ENCODE data around the gene GABBR1. TPM values are rescaled to one million over a fixed set of nuclear protein-coding genes. Genes with fewer than 3 reads are reported as not detected.

GABBR1 gene
- total and polyA plus RNA-seq, 9 donors: 14.0 to 48.4 (median 33.0) TPM

DNA sequence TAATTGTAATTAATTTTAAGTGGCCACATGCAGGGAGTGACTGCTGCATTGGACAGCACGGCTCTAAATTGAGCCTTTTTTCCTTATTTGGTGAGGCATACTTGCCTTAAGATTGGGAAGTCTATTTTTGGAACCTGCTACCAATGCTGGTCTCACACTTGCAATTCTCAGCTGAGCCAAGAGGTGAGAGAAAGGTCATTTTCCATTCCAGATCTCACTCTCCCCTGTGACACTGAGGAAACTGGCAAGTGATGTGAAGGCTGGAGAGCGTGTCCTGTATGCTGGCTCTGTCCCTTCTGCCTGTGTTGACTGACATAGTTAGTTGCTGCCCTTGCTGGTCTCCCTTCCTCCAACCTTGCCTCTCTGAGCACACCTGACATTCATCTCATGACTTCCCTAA, 23.2 kb upstream of the GABBR1 start:
- no peak overlapping the region for H3K27ac ChIP-seq (ENCODE audit: low read length)

GRCh38 chr6:29655658-29656057, 22.7 kb upstream of the GABBR1 start:
- DNase-seq: no peak
- Histone ChIP-seq H3K27ac (ENCODE audit: low read length) (no peak overlapping the region), H3K4me1 (ENCODE audit: control insufficient read depth, insufficient read depth, low read length) (peaks cover 2% of the 10 kb centered on the region), H3K9me3 (replicated peaks; ENCODE audit: control insufficient read depth, low read depth, low read length) (no peaks in the 10 kb centered on the region), H3K36me3 (ENCODE audit: control insufficient read depth, insufficient read depth, low read length) (no peaks in the 10 kb centered on the region), H3K27me3 (ENCODE audit: control insufficient read depth, insufficient read depth, low read length) (peaks cover 21% of the 10 kb centered on the region), H3K4me3 (ENCODE audit: low read length) (no peak overlapping the region)
- WGBS (ENCODE audit: insufficient coverage): no CpG with 5 or more reads among the region's 6 CpGs

More for the DNA sequence above, 23.2 kb upstream of the GABBR1 start:
- Histone ChIP-seq H3K9me3 (replicated peaks; ENCODE audit: control insufficient read depth, low read depth, low read length) (no peaks in the 10 kb centered on the region), H3K27me3 (ENCODE audit: control insufficient read depth, insufficient read depth, low read length) (peaks cover 25% of the 10 kb centered on the region), H3K4me1 (ENCODE audit: control insufficient read depth, insufficient read depth, low read length) (peaks cover 2% of the 10 kb centered on the region), H3K36me3 (ENCODE audit: control insufficient read depth, insufficient read depth, low read length) (no peaks in the 10 kb centered on the region), H3K4me3 (ENCODE audit: low read length) (no peak overlapping the region)
- 17% methylated on average over 1 of the region's 2 CpGs for WGBS (ENCODE audit: insufficient coverage)
- no peak for DNase-seq

- no peak overlapping the region for H3K4me3 ChIP-seq (ENCODE audit: low read length)
- peak; percentile 75 for DNase-seq
- no peak overlapping the region for H3K27ac ChIP-seq (ENCODE audit: low read length)
- peaks cover 9% of the 10 kb centered on the region for H3K4me1 ChIP-seq (ENCODE audit: control insufficient read depth, insufficient read depth, low read length)
- no peaks in the 10 kb centered on the region for H3K9me3 ChIP-seq (replicated peaks; ENCODE audit: control insufficient read depth, low read depth, low read length)
- WGBS (ENCODE audit: insufficient coverage): 0% methylated on average over 1 of the region's 8 CpGs
- peaks cover 19% of the 10 kb centered on the region for H3K27me3 ChIP-seq (ENCODE audit: control insufficient read depth, insufficient read depth, low read length)
- H3K36me3 ChIP-seq (ENCODE audit: control insufficient read depth, insufficient read depth, low read length): no peaks in the 10 kb centered on the region
These were observed 20.6 kb upstream of the GABBR1 start for GRCh38 chr6:29653452-29654038.

DNA sequence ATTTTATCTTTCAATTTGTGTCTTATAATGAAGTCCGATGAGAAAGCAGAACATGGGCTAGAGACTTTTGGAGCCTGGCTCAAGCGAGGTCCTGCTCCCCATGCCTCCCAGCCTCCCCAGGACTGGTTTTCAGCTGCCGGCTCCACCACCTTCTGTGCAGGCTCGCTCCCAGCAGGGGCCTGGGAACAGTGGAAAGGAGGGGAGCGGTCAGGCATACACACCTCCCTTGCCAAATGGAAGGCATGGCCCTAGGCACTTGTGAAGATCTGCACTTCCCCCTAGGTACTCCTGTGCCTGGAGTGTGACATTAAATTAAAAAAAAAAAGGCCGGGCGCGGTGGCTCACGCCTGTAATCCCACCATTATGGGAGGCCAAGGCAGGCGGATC, 19.2 kb upstream of the GABBR1 start:
- H3K4me3 ChIP-seq (ENCODE audit: low read length): no peak overlapping the region
- H3K4me1 ChIP-seq (ENCODE audit: control insufficient read depth, insufficient read depth, low read length): peaks cover 9% of the 10 kb centered on the region
- H3K27ac ChIP-seq (ENCODE audit: low read length): no peak overlapping the region
- DNase-seq: no peak
- peaks cover 19% of the 10 kb centered on the region for H3K27me3 ChIP-seq (ENCODE audit: control insufficient read depth, insufficient read depth, low read length)
- H3K36me3 ChIP-seq (ENCODE audit: control insufficient read depth, insufficient read depth, low read length): no peaks in the 10 kb centered on the region
- no peaks in the 10 kb centered on the region for H3K9me3 ChIP-seq (replicated peaks; ENCODE audit: control insufficient read depth, low read depth, low read length)
- WGBS (ENCODE audit: insufficient coverage): 77% methylated on average over 7 of the region's 10 CpGs

DNA sequence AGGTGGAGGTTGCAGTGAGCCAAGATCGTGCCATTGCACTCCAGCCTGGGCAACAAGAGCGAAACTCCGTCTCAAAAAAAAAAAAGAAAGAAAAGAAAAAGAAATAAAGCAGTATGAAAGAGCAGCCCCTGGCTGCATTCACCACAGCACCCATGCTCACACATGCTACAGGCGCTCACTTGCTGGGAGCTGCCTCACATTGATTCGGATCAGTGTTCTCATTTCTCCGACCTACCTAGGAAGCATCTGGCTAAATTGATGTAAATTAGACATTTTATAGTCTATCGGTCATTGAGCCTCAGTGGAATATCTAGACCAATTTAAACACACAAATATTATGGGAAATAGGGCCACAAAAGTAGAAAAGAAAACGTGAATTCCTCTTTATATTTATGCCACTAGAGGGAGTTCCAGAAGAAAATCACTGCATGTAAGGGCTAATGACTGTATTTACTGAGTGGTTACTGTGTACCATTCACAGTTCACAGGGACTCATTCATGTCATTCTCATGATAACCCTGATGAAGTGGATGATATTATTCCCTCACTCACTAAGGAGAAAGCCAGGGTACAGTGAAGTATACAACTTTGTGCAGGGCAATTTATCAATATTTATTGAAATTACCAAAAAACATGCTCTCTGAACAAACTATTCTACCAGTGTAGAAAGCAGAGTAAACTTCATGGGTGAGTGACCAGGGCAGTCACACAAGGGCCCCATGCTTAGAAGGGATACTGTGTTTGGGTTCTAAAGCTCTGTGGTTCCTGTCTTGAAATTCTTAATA, 18.6 kb upstream of the GABBR1 start:
- peaks cover 9% of the 10 kb centered on the region for H3K4me1 ChIP-seq (ENCODE audit: control insufficient read depth, insufficient read depth, low read length)
- no peaks in the 10 kb centered on the region for H3K9me3 ChIP-seq (replicated peaks; ENCODE audit: control insufficient read depth, low read depth, low read length)
- peaks cover 15% of the 10 kb centered on the region for H3K27me3 ChIP-seq (ENCODE audit: control insufficient read depth, insufficient read depth, low read length)
- H3K36me3 ChIP-seq (ENCODE audit: control insufficient read depth, insufficient read depth, low read length): no peaks in the 10 kb centered on the region
- H3K4me3 ChIP-seq (ENCODE audit: low read length): no peak overlapping the region
- no CpG with 5 or more reads among the region's 8 CpGs for WGBS (ENCODE audit: insufficient coverage)
- DNase-seq: peak; percentile 29
- H3K27ac ChIP-seq (ENCODE audit: low read length): no peak overlapping the region

- DNase-seq: peak; percentile 98
- H3K9me3 ChIP-seq (replicated peaks; ENCODE audit: control insufficient read depth, low read depth, low read length): no peaks in the 10 kb centered on the region
- H3K4me3 ChIP-seq (ENCODE audit: low read length): peak overlapping the region; percentile 64
- H3K4me1 ChIP-seq (ENCODE audit: control insufficient read depth, insufficient read depth, low read length): peaks cover 7% of the 10 kb centered on the region
- H3K36me3 ChIP-seq (ENCODE audit: control insufficient read depth, insufficient read depth, low read length): no peaks in the 10 kb centered on the region
- H3K27ac ChIP-seq (ENCODE audit: low read length): peak overlapping the region; percentile 94
- WGBS (ENCODE audit: insufficient coverage): 3% methylated on average over 20 of the region's 33 CpGs
- H3K27me3 ChIP-seq (ENCODE audit: control insufficient read depth, insufficient read depth, low read length): peaks cover 7% of the 10 kb centered on the region
These were observed 17.0 kb upstream of the GABBR1 start for GRCh38 chr6:29649701-29650673.

GRCh38 chr6:29647927-29648642, 15.1 kb upstream of the GABBR1 start:
- H3K4me3 ChIP-seq (ENCODE audit: low read length): no peak overlapping the region
- no peaks in the 10 kb centered on the region for H3K9me3 ChIP-seq (replicated peaks; ENCODE audit: control insufficient read depth, low read depth, low read length)
- H3K4me1 ChIP-seq (ENCODE audit: control insufficient read depth, insufficient read depth, low read length): peaks cover 7% of the 10 kb centered on the region
- 96% methylated on average over 13 of the region's 23 CpGs for WGBS (ENCODE audit: insufficient coverage)
- H3K27ac ChIP-seq (ENCODE audit: low read length): no peak overlapping the region
- H3K36me3 ChIP-seq (ENCODE audit: control insufficient read depth, insufficient read depth, low read length): no peaks in the 10 kb centered on the region
- no peaks in the 10 kb centered on the region for H3K27me3 ChIP-seq (ENCODE audit: control insufficient read depth, insufficient read depth, low read length)
- no peak for DNase-seq

GRCh38 chr6:29641430-29642148, 8.6 kb upstream of the GABBR1 start:
- 14% methylated on average over 2 of the region's 3 CpGs for WGBS (ENCODE audit: insufficient coverage)
- Histone ChIP-seq H3K27me3 (ENCODE audit: control insufficient read depth, insufficient read depth, low read length) (no peaks in the 10 kb centered on the region), H3K4me1 (ENCODE audit: control insufficient read depth, insufficient read depth, low read length) (no peaks in the 10 kb centered on the region), H3K36me3 (ENCODE audit: control insufficient read depth, insufficient read depth, low read length) (no peaks in the 10 kb centered on the region), H3K9me3 (replicated peaks; ENCODE audit: control insufficient read depth, low read depth, low read length) (no peaks in the 10 kb centered on the region), H3K4me3 (ENCODE audit: low read length) (no peak overlapping the region), H3K27ac (ENCODE audit: low read length) (no peak overlapping the region)
- no peak for DNase-seq

GRCh38 chr6:29637247-29637646, 4.3 kb upstream of the GABBR1 start:
- no peak for DNase-seq

More at GRCh38 chr6:29637247-29637646, 4.3 kb upstream of the GABBR1 start:
- Histone ChIP-seq H3K27ac (ENCODE audit: low read length) (no peak overlapping the region), H3K4me3 (ENCODE audit: low read length) (no peak overlapping the region), H3K36me3 (ENCODE audit: control insufficient read depth, insufficient read depth, low read length) (no peaks in the 10 kb centered on the region), H3K27me3 (ENCODE audit: control insufficient read depth, insufficient read depth, low read length) (peaks cover 10% of the 10 kb centered on the region), H3K9me3 (replicated peaks; ENCODE audit: control insufficient read depth, low read depth, low read length) (no peaks in the 10 kb centered on the region), H3K4me1 (ENCODE audit: control insufficient read depth, insufficient read depth, low read length) (peaks cover 9% of the 10 kb centered on the region)
- 100% methylated on average over 1 of the region's 9 CpGs for WGBS (ENCODE audit: insufficient coverage)

All from muscle of leg (tissue), 11 donors.